ENCODE measurements around the gene ZNF462. TPM values are rescaled to one million over a fixed set of nuclear protein-coding genes. Genes with fewer than 3 reads are reported as not detected.

ZNF462 gene
- polyA plus RNA-seq, 3 donors, result not detected

- Histone ChIP-seq H4K20me1 (ENCODE audit: insufficient read depth, low read length) (no peaks in the 10 kb centered on the region), H3K4me1 (ENCODE audit: control insufficient read depth in 1 of 2, insufficient read depth in 2 of 2, low read length in 2 of 2) (no peaks in the 10 kb centered on the region), H3K79me2 (ENCODE audit: insufficient read depth, low read length) (no peaks in the 10 kb centered on the region), H3K9me3 (replicated peaks in 1 of 2; ENCODE audit: control insufficient read depth in 1 of 2, insufficient read depth in 1 of 2, low read length in 2 of 2) (no peaks in the 10 kb centered on the region), H3K9ac (ENCODE audit: insufficient read depth, low read length, poor library complexity, severe bottlenecking) (no peak overlapping the region), H3K4me3 (replicated peaks in 1 of 3; ENCODE audit: low read depth in 2 of 3, low read length in 3 of 3) (no peak overlapping the region), H3K4me2 (replicated peaks; ENCODE audit: extremely low read depth, low read length, poor library complexity, severe bottlenecking) (no peak overlapping the region), H3K27me3 (ENCODE audit: control insufficient read depth in 2 of 2, insufficient read depth in 2 of 2, low read length in 2 of 2) (no peaks in the 10 kb centered on the region), H2AFZ (ENCODE audit: insufficient read depth, low read depth, low read length, poor library complexity, severe bottlenecking) (no peak overlapping the region), H3K27ac (ENCODE audit: low read depth in 1 of 2, low read length in 2 of 2) (no peak overlapping the region), H3K36me3 (replicated peaks in 1 of 2; ENCODE audit: control insufficient read depth in 1 of 2, insufficient read depth in 2 of 2, low read length in 2 of 2) (no peaks in the 10 kb centered on the region)
- Mint-ChIP-seq H3K27me3 (ENCODE audit: low read depth in 3 of 3) (peaks cover 0 to 5% (median 3%) of the 10 kb centered on the region in 3 donors), H3K4me1 (no peaks in the 10 kb centered on the region), H3K27ac (no peak overlapping the region), H3K9me3 (peaks cover 0 to 4% (median 0%) of the 10 kb centered on the region in 7 donors), H3K36me3 (no peaks in the 10 kb centered on the region), H3K4me3 (no peak overlapping the region)
- intact Hi-C loops (cut with micrococcal nuclease), result no loop called here
- WGBS (ENCODE audit: insufficient coverage), result 100% methylated on average over 1 of the region's 1 CpG
- DNase-seq, result no peak
- no peak for TF ChIP-seq CTCF (IDR thresholded peaks at IDR 0.05)
Measured at GRCh38 chr9:107051392-107051791, 188.4 kb downstream of the ZNF462 start.

- Mint-ChIP-seq H3K9me3 (peaks cover 0 to 4% (median 0%) of the 10 kb centered on the region in 7 donors), H3K27ac (no peak overlapping the region), H3K27me3 (ENCODE audit: low read depth in 3 of 3) (peaks cover 0 to 5% (median 4%) of the 10 kb centered on the region in 3 donors), H3K36me3 (no peaks in the 10 kb centered on the region), H3K4me1 (no peaks in the 10 kb centered on the region), H3K4me3 (no peak overlapping the region)
- Histone ChIP-seq H3K4me2 (replicated peaks; ENCODE audit: extremely low read depth, low read length, poor library complexity, severe bottlenecking) (no peak overlapping the region), H3K27ac (ENCODE audit: low read depth in 1 of 2, low read length in 2 of 2) (no peak overlapping the region), H3K4me1 (ENCODE audit: control insufficient read depth in 1 of 2, insufficient read depth in 2 of 2, low read length in 2 of 2) (no peaks in the 10 kb centered on the region), H3K79me2 (ENCODE audit: insufficient read depth, low read length) (no peaks in the 10 kb centered on the region), H3K9me3 (replicated peaks in 1 of 2; ENCODE audit: control insufficient read depth in 1 of 2, insufficient read depth in 1 of 2, low read length in 2 of 2) (no peaks in the 10 kb centered on the region), H3K36me3 (replicated peaks in 1 of 2; ENCODE audit: control insufficient read depth in 1 of 2, insufficient read depth in 2 of 2, low read length in 2 of 2) (no peaks in the 10 kb centered on the region), H2AFZ (ENCODE audit: insufficient read depth, low read depth, low read length, poor library complexity, severe bottlenecking) (no peak overlapping the region), H3K9ac (ENCODE audit: insufficient read depth, low read length, poor library complexity, severe bottlenecking) (no peak overlapping the region), H3K4me3 (replicated peaks in 1 of 3; ENCODE audit: low read depth in 2 of 3, low read length in 3 of 3) (no peak overlapping the region), H4K20me1 (ENCODE audit: insufficient read depth, low read length) (no peaks in the 10 kb centered on the region), H3K27me3 (ENCODE audit: control insufficient read depth in 2 of 2, insufficient read depth in 2 of 2, low read length in 2 of 2) (no peaks in the 10 kb centered on the region)
- DNase-seq, result no peak
- no peak for TF ChIP-seq CTCF (IDR thresholded peaks at IDR 0.05)
- no CpG with 5 or more reads among the region's 2 CpGs for WGBS (ENCODE audit: insufficient coverage)
- intact Hi-C loops (cut with micrococcal nuclease), result no loop called here
Measured at GRCh38 chr9:107054146-107054545, 191.2 kb downstream of the ZNF462 start.
